Liver (tissue), 9 donors: Measurements from ENCODE around the gene PEAR1. TPM values are rescaled to one million over a fixed set of nuclear protein-coding genes. Genes with fewer than 3 reads are reported as not detected.
A peak's percentile ranks its signal among the peaks of the same experiment; 100 is the strongest.

Source experiments
- DNase-seq: peaks from one replicate; pipeline ENCODE4 v3.0.0-alpha.2; 2017; ENCODE audit warnings: low spot score
- H3K27ac ChIP-seq, 2 donors: one replicate each; pipeline ENCODE4 v1.7.0; 2013; ENCODE audit warnings: inconsistent platforms in 2 of 2, low read length in 2 of 2, control low read depth in 1 of 2, low read depth in 1 of 2, mild to moderate bottlenecking in 1 of 2
- H3K27me3 ChIP-seq, 4 donors: one replicate each; pipeline versions ENCODE4 v1.6.1 to v1.7.0; 2013; ENCODE audit warnings: low read length in 3 of 4, inconsistent platforms in 1 of 4, mild to moderate bottlenecking in 1 of 4, moderate library complexity in 1 of 4; ENCODE audit not compliant: control insufficient read depth in 4 of 4, insufficient read depth in 4 of 4
- H3K36me3 ChIP-seq, 4 donors: one replicate each; pipeline versions ENCODE4 v1.6.1 to v1.7.0; 2013; ENCODE audit warnings: low read length in 3 of 4, mild to moderate bottlenecking in 3 of 4, low read depth in 1 of 4, moderate library complexity in 1 of 4; ENCODE audit not compliant: control insufficient read depth in 4 of 4, insufficient read depth in 3 of 4
- H3K4me1 ChIP-seq, 4 donors: one replicate each; pipeline versions ENCODE4 v1.6.1 to v1.7.0; 2013; ENCODE audit warnings: low read length in 3 of 4, mild to moderate bottlenecking in 3 of 4, moderate library complexity in 1 of 4; ENCODE audit not compliant: control insufficient read depth in 4 of 4, insufficient read depth in 4 of 4
- H3K4me3 ChIP-seq, 3 donors: one replicate each; pipeline versions ENCODE4 v1.6.1 to v1.7.0; 2013; ENCODE audit warnings: low read length in 3 of 3, control low read depth in 1 of 3, low read depth in 1 of 3, mild to moderate bottlenecking in 1 of 3
- H3K9ac ChIP-seq, 2 donors: one replicate each; pipeline ENCODE4 v1.7.0; 2013; ENCODE audit warnings: low read length in 2 of 2, mild to moderate bottlenecking in 2 of 2, moderate library complexity in 2 of 2, control low read depth in 1 of 2, low read depth in 1 of 2
- H3K9me3 ChIP-seq, 4 donors: one replicate each; pipeline versions ENCODE4 v1.6.1 to v1.7.0; 2013; ENCODE audit warnings: low read length in 3 of 4; ENCODE audit not compliant: control insufficient read depth in 4 of 4
- EGR1 ChIP-seq, 2 donors: IDR thresholded peaks; 2 replicates each; pipeline ENCODE4 v1.6.1; 2016 to 2018; ENCODE audit warnings: antibody characterized with exemption in 2 of 2, low read depth in 2 of 2
- FOXA1 ChIP-seq: IDR thresholded peaks from 2 replicates; pipeline ENCODE4 v1.6.1; 2016; ENCODE audit warnings: antibody characterized with exemption
- GABPA ChIP-seq, 2 donors: IDR thresholded peaks in 1 of 2; conservative IDR thresholded peaks in 1 of 2; 2 replicates each; pipeline ENCODE4 v1.6.1; 2016; ENCODE audit warnings: antibody characterized with exemption in 2 of 2, mild to moderate bottlenecking in 1 of 2, moderate library complexity in 1 of 2
- NR2F2 ChIP-seq: IDR thresholded peaks from 2 replicates; pipeline ENCODE4 v1.6.1; 2016; ENCODE audit warnings: antibody characterized with exemption
- RAD21 ChIP-seq, 2 donors: IDR thresholded peaks; 2 replicates each; pipeline ENCODE4 v1.6.1; 2016; ENCODE audit warnings: antibody characterized with exemption in 2 of 2, mild to moderate bottlenecking in 2 of 2
- RXRA ChIP-seq, 2 donors: IDR thresholded peaks; 2 replicates each; pipeline ENCODE4 v1.6.1; 2017 to 2018; ENCODE audit warnings: antibody characterized with exemption in 2 of 2, mild to moderate bottlenecking in 1 of 2
- SP1 ChIP-seq: IDR thresholded peaks from 2 replicates; pipeline ENCODE4 v1.6.1; 2018; ENCODE audit warnings: antibody characterized with exemption, mild to moderate bottlenecking
- WGBS: extraction: QIAGEN DNeasy Blood & Tissue Kit; methylation state at CpG from one replicate; pipeline ENCODE4 v1.1.7; 2013; 5-methylcytosine and 5-hydroxymethylcytosine counted together
- polyA plus RNA-seq, 2 donors: library from polyadenylated mRNA; stranded (reverse) in 1 of 2; unstranded in 1 of 2; fragments of 200-250 nt in 1 of 2; fragments of >200 nt in 1 of 2; fragmentation: Nextera tagmentation in 1 of 2; extraction: Ambion mirVana in 1 of 2; gene quantifications; one replicate each; pipeline versions ENCODE4 v1.2.1 to v1.2.3, GENCODE V29; 2013 to 2015
- total RNA-seq, 2 donors: library from RNA; depleted of rRNA; stranded (reverse); fragments of >200 nt; gene quantifications; one replicate each; pipeline ENCODE4 v1.2.3, GENCODE V29; 2014
- TF ChIP-seq, protein P1 (sequence below): IDR thresholded peaks from 2 replicates; pipeline ENCODE4 v1.6.1; 2016; ENCODE audit warnings: antibody characterized with exemption, mild to moderate bottlenecking
- TF ChIP-seq, protein P2 (sequence below): fragments of 150-350 bp; IDR thresholded peaks from 2 replicates; pipeline ENCODE4 v1.5.1; 2017; ENCODE audit warnings: improper control_type of control experiment, low read depth, low read length; ENCODE audit not compliant: missing input control
- TF ChIP-seq, protein P3 (sequence below): IDR thresholded peaks from 2 replicates; pipeline ENCODE4 v1.6.1; 2016; ENCODE audit warnings: antibody characterized with exemption
- TF ChIP-seq, protein P4 (sequence below): IDR thresholded peaks from 2 replicates; pipeline ENCODE4 v1.6.1; 2016; ENCODE audit warnings: antibody characterized with exemption
- donor health status: healthy.
- donor health status: healthy.
- donor health status: healthy.
- donor health status: healthy.
- donor health status: healthy.

The PEAR1 gene
- total and polyA plus RNA-seq, 4 donors, result 2.1 to 4.4 (median 3.1) TPM

DNA sequence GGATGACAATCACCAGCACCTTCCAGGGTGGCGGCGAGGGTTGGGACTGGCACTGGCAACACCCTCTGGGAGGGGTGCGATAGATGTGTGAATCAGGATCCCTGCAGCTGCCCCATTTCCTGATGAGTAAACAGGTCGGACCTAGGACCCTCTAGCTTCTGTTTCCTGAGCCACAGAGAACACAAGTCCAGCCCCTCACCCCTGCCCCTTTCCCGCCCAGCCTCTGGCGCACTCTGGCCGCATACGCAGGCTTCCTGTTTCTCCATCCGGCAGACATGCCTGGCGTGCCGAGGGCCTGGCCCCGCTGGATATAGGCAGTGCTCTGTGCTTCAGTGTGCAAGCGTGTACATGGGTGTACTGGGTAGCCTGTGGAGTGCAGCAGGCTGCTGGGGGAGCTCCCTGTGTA is 4.6 kb downstream of the PEAR1 start:
- Histone ChIP-seq H3K27ac (peak overlapping the region; percentile 46 to 58), H3K9me3 (no peaks in the 10 kb centered on the region), H3K27me3 (peaks cover 0 to 4% (median under 1%) of the 10 kb centered on the region in 4 donors), H3K9ac (no peak overlapping the region), H3K4me3 (no peak overlapping the region), H3K36me3 (no peaks in the 10 kb centered on the region), H3K4me1 (peaks cover 0 to 26% (median 3%) of the 10 kb centered on the region in 4 donors)
- peak; percentile 28 for TF ChIP-seq NR2F2
- peak in 1 of 2 donors; percentile 31 for TF ChIP-seq RXRA (IDR thresholded peaks at IDR 0.05)
- TF ChIP-seq SP1, result peak; percentile 24
- TF ChIP-seq, protein P1, sequence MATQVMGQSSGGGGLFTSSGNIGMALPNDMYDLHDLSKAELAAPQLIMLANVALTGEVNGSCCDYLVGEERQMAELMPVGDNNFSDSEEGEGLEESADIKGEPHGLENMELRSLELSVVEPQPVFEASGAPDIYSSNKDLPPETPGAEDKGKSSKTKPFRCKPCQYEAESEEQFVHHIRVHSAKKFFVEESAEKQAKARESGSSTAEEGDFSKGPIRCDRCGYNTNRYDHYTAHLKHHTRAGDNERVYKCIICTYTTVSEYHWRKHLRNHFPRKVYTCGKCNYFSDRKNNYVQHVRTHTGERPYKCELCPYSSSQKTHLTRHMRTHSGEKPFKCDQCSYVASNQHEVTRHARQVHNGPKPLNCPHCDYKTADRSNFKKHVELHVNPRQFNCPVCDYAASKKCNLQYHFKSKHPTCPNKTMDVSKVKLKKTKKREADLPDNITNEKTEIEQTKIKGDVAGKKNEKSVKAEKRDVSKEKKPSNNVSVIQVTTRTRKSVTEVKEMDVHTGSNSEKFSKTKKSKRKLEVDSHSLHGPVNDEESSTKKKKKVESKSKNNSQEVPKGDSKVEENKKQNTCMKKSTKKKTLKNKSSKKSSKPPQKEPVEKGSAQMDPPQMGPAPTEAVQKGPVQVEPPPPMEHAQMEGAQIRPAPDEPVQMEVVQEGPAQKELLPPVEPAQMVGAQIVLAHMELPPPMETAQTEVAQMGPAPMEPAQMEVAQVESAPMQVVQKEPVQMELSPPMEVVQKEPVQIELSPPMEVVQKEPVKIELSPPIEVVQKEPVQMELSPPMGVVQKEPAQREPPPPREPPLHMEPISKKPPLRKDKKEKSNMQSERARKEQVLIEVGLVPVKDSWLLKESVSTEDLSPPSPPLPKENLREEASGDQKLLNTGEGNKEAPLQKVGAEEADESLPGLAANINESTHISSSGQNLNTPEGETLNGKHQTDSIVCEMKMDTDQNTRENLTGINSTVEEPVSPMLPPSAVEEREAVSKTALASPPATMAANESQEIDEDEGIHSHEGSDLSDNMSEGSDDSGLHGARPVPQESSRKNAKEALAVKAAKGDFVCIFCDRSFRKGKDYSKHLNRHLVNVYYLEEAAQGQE, result no peak
- WGBS, result 24% methylated on average over 13 of the region's 13 CpGs
- DNase-seq, result no peak

DNA sequence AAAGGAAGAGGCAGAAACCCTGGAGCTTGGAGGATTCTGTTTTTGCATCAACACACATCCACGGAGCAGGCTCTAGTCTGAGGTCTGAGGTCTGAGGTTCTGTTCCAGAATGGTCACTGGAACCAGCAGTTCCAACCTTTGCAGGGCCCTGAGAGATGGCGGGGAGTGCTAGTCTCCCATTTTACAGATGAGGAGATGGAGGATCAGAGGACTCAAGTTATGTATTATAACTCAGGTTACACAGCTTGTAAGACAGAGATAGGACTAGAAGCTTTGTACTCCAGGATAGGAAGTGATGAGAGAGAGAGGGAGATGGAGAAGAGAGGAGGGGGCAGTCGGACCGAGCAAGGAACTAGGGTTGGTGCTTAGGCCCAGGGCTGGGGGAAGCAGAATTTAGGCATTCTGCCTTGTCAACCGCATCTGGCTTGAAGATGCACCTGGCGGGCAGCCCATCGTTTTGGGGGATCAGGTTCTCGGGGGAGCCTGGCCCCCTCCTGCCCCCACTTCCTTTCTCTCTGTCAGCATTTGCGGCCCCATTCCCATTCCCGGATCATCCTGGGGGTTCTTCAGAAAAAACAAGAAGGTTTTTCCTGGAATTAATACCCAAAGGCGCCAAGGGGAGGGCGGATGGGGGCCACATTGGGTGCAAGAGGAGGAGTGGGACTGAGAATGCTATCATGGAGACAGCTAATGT is 5.6 kb downstream of the PEAR1 start:
- Histone ChIP-seq H3K4me3 (no peak overlapping the region), H3K4me1 (peaks cover 0 to 28% (median 3%) of the 10 kb centered on the region in 4 donors), H3K27ac (peak overlapping the region; percentile 21 to 35), H3K9ac (peak overlapping the region in 1 of 2 donors; percentile 14), H3K27me3 (peaks cover 0 to 3% (median 0%) of the 10 kb centered on the region in 4 donors), H3K9me3 (no peaks in the 10 kb centered on the region), H3K36me3 (no peaks in the 10 kb centered on the region)
- DNase-seq, result no peak
- TF ChIP-seq, protein P2, sequence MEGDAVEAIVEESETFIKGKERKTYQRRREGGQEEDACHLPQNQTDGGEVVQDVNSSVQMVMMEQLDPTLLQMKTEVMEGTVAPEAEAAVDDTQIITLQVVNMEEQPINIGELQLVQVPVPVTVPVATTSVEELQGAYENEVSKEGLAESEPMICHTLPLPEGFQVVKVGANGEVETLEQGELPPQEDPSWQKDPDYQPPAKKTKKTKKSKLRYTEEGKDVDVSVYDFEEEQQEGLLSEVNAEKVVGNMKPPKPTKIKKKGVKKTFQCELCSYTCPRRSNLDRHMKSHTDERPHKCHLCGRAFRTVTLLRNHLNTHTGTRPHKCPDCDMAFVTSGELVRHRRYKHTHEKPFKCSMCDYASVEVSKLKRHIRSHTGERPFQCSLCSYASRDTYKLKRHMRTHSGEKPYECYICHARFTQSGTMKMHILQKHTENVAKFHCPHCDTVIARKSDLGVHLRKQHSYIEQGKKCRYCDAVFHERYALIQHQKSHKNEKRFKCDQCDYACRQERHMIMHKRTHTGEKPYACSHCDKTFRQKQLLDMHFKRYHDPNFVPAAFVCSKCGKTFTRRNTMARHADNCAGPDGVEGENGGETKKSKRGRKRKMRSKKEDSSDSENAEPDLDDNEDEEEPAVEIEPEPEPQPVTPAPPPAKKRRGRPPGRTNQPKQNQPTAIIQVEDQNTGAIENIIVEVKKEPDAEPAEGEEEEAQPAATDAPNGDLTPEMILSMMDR, result no peak
- TF ChIP-seq GABPA (IDR thresholded peaks at IDR 0.05 in 1 of 2, conservative IDR thresholded peaks at IDR 0.05 in 1 of 2) (no peak), RAD21 (IDR thresholded peaks at IDR 0.05) (no peak), RXRA (IDR thresholded peaks at IDR 0.05) (no peak), NR2F2 (no peak), FOXA1 (no peak), EGR1 (IDR thresholded peaks at IDR 0.05; ENCODE audit: low read depth in 2 of 2) (no peak)
- TF ChIP-seq, protein P3, sequence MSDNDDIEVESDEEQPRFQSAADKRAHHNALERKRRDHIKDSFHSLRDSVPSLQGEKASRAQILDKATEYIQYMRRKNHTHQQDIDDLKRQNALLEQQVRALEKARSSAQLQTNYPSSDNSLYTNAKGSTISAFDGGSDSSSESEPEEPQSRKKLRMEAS, result no peak
- TF ChIP-seq, protein P1, result no peak
- TF ChIP-seq, protein P4, sequence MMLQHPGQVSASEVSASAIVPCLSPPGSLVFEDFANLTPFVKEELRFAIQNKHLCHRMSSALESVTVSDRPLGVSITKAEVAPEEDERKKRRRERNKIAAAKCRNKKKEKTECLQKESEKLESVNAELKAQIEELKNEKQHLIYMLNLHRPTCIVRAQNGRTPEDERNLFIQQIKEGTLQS, result no peak
- WGBS, result 72% methylated on average over 12 of the region's 12 CpGs
